Lower leg skin (tissue), 4 donors: ENCODE measurements around the gene PBX1. TPM values are rescaled to one million over a fixed set of nuclear protein-coding genes. Genes with fewer than 3 reads are reported as not detected.

Experiments
- DNase-seq, 2 donors: peaks; one replicate each; pipeline ENCODE4 v3.0.0-alpha.2; 2019; ENCODE audit warnings: low spot score in 2 of 2
- H3K4me3 ChIP-seq: fragments of 200-600 bp; sonication (generic); 2 replicates; pipeline ENCODE4 v1.5.1; 2017; ENCODE audit warnings: mild to moderate bottlenecking, low read depth; ENCODE audit not compliant: poor library complexity, severe bottlenecking
- CTCF ChIP-seq, 3 donors: fragments of 450-650 bp; IDR thresholded peaks; one replicate each; pipeline ENCODE4 v1.5.1; 2016; ENCODE audit warnings: antibody characterized with exemption in 3 of 3, mild to moderate bottlenecking in 3 of 3, moderate library complexity in 2 of 3
- POLR2A ChIP-seq, 2 donors: fragments of 450-650 bp; IDR thresholded peaks; one replicate each; pipeline ENCODE4 v1.6.1; 2016 to 2017; ENCODE audit warnings: antibody characterized with exemption in 2 of 2, mild to moderate bottlenecking in 1 of 2, moderate library complexity in 1 of 2
- WGBS, 2 donors: methylation state at CpG; one replicate each; pipeline ENCODE4 v1.1.5; 2018; 5-methylcytosine and 5-hydroxymethylcytosine counted together
- intact Hi-C: fragments of 100-400 bp; cut with DNase I; formaldehyde crosslinking; loops from one replicate; pipeline ENCODE4 v1.15.0; 2023; ENCODE audit warnings: low total_unique reads
- total RNA-seq, 4 donors: library from RNA; depleted of rRNA; stranded (reverse); fragments of >200 nt; gene quantifications; one replicate each; pipeline ENCODE4 v1.1.0, GENCODE V29; 2016

The PBX1 gene
- total RNA-seq, 4 donors from 2014 or later = 10.0 to 24.1 (median 15.4) TPM

- H3K4me3 ChIP-seq = no peak overlapping the region
- no peak for DNase-seq
- no peak for TF ChIP-seq CTCF (IDR thresholded peaks at IDR 0.05)
- TF ChIP-seq POLR2A (IDR thresholded peaks at IDR 0.05) = no peak
- WGBS, 2 donors = 44 to 94% methylated on average over 2 of the region's 2 CpGs
- intact Hi-C loops = no loop called here
Observed at GRCh38 chr1:164743976-164744375, 185.0 kb downstream of the PBX1 start.

GRCh38 chr1:164745736-164746135, 186.8 kb downstream of the PBX1 start:
- TF ChIP-seq CTCF (IDR thresholded peaks at IDR 0.05) (no peak), POLR2A (IDR thresholded peaks at IDR 0.05) (no peak)
- intact Hi-C loops = no loop called here
- 91 to 92% methylated on average over 5 of the region's 5 CpGs for WGBS, 2 donors

GRCh38 chr1:164746632-164747031, 187.6 kb downstream of the PBX1 start:
- no peak for DNase-seq
- TF ChIP-seq CTCF (IDR thresholded peaks at IDR 0.05) (no peak), POLR2A (IDR thresholded peaks at IDR 0.05) (no peak)
- no peak overlapping the region for H3K4me3 ChIP-seq
- 73 to 85% methylated on average over 5 of the region's 5 CpGs for WGBS, 2 donors
- intact Hi-C loops = no loop called here

More at GRCh38 chr1:164745736-164746135, 186.8 kb downstream of the PBX1 start:
- no peak for DNase-seq
- no peak overlapping the region for H3K4me3 ChIP-seq

GRCh38 chr1:164748253-164748899, 189.4 kb downstream of the PBX1 start:
- WGBS, 2 donors = 40 to 41% methylated on average over 10 of the region's 10 CpGs
- intact Hi-C loops = no loop called here
- TF ChIP-seq POLR2A (IDR thresholded peaks at IDR 0.05) (no peak), CTCF (IDR thresholded peaks at IDR 0.05) (no peak)
- no peak overlapping the region for H3K4me3 ChIP-seq
- DNase-seq = peak in 1 of 2 donors; percentile 53

GRCh38 chr1:164753521-164754077, 194.6 kb downstream of the PBX1 start:
- intact Hi-C loops = no loop called here
- DNase-seq = no peak
- WGBS, 2 donors = 55 to 57% methylated on average over 11 of the region's 11 CpGs
- TF ChIP-seq POLR2A (IDR thresholded peaks at IDR 0.05) (no peak), CTCF (IDR thresholded peaks at IDR 0.05) (no peak)
- no peak overlapping the region for H3K4me3 ChIP-seq
